GM12878 (cell line): ENCODE data around the gene RNU6-9. TPM values are rescaled to one million over a fixed set of nuclear protein-coding genes. Genes with fewer than 3 reads are reported as not detected.

Source experiments
- ATAC-seq: fragments of 200-7000 bp; cut with Tn5 transposase; 3 replicates; pipeline ENCODE4 v1.9.1; 2020; ENCODE audit warnings: mild to moderate bottlenecking, moderate library complexity
- BruUV-seq: library from RNA; stranded (reverse); fragments of 400-500 nt; replicated peaks from 2 replicates; lab custom pipeline; 2021; lab: Mats Ljungman, UMichigan
- CTCF ChIA-PET: fragments of 300-600 bp; sonication (Branson Sonifier 250); formaldehyde crosslinking; extraction: SDS; loops from one replicate; lab custom pipeline; 2021; ENCODE audit warnings: inconsistent platforms; lab: Yijun Ruan, JAX
- POLR2A ChIA-PET: fragments of 350-600 bp; formaldehyde crosslinking; extraction: SDS; loops from one replicate; lab custom pipeline; 2021; ENCODE audit warnings: inconsistent platforms; lab: Charles Lee
- RAD21 ChIA-PET: fragments of 300-600 bp; sonication (Branson Sonifier 250); formaldehyde crosslinking; loops from one replicate; lab custom pipeline; 2023; ENCODE audit warnings: antibody characterized with exemption; ENCODE audit not compliant: unreplicated experiment; lab: Charles Lee
- SMC1A ChIA-PET: fragments of 300-600 bp; sonication (Branson Sonifier 250); formaldehyde crosslinking; loops from one replicate; lab custom pipeline; 2023; ENCODE audit not compliant: unreplicated experiment, uncharacterized antibody; lab: Charles Lee
- DNase-seq: peaks from one replicate; pipeline ENCODE4 v3.0.0-alpha.2; 2011; ENCODE audit warnings: low read depth, low spot score
- FAIRE-seq: peaks from 3 replicates; lab custom pipeline; 2011; peaks lifted over from hg19 to GRCh38; lab: Jason Lieb, UNC
- H2AFZ ChIP-seq: 2 replicates; pipeline ENCODE4 v1.6.0; 2011; ENCODE audit warnings: low read depth, low read length, control low read depth; ENCODE audit not compliant: control insufficient read depth
- H3K27ac ChIP-seq: 2 replicates; pipeline ENCODE4 v1.5.1; 2011; ENCODE audit warnings: control low read depth; ENCODE audit not compliant: control insufficient read depth, insufficient read depth
- H3K27me3 ChIP-seq, 2 experiments: replicated peaks in 1 of 2; 2 replicates each; pipeline versions ENCODE4 v1.6.0 to v1.6.1; 2011; ENCODE audit warnings: low read length in 1 of 2; ENCODE audit not compliant: control insufficient read depth in 2 of 2, insufficient read depth in 2 of 2
- H3K36me3 ChIP-seq, 2 experiments: 2 replicates each; pipeline ENCODE4 v1.5.1; 2011; ENCODE audit warnings: low read length in 1 of 2; ENCODE audit not compliant: control insufficient read depth in 2 of 2, insufficient read depth in 2 of 2
- H3K4me1 ChIP-seq: 2 replicates; pipeline ENCODE4 v1.6.1; 2011; ENCODE audit warnings: mild to moderate bottlenecking, low read length, moderate library complexity, mixed read lengths; ENCODE audit not compliant: control insufficient read depth, insufficient read depth
- H3K4me2 ChIP-seq: 2 replicates; pipeline ENCODE4 v1.6.0; 2011; ENCODE audit warnings: control low read depth; ENCODE audit not compliant: control insufficient read depth, insufficient read depth
- H3K4me3 ChIP-seq: fragments of 200-600 bp; sonication (generic); 2 replicates; pipeline ENCODE4 v1.5.1; 2016
- H3K79me2 ChIP-seq: 2 replicates; pipeline ENCODE4 v1.6.0; 2011; ENCODE audit warnings: low read length; ENCODE audit not compliant: control insufficient read depth, insufficient read depth
- H3K9ac ChIP-seq: 2 replicates; pipeline ENCODE4 v1.8.0; 2011; ENCODE audit warnings: low read length, control low read depth, mixed read lengths; ENCODE audit not compliant: control insufficient read depth, insufficient read depth
- H3K9me3 ChIP-seq: replicated peaks from 3 replicates; pipeline ENCODE4 v1.5.1; 2011; ENCODE audit warnings: mild to moderate bottlenecking, low read length; ENCODE audit not compliant: control insufficient read depth, insufficient read depth
- H4K20me1 ChIP-seq: 2 replicates; pipeline ENCODE4 v1.6.0; 2011; ENCODE audit not compliant: control insufficient read depth, insufficient read depth
- CREB1 ChIP-seq: IDR thresholded peaks from 2 replicates; pipeline ENCODE4 v1.6.1; 2012; ENCODE audit warnings: low read depth, mild to moderate bottlenecking, inconsistent platforms
- EED ChIP-seq: sonication (generic); IDR thresholded peaks from 2 replicates; pipeline ENCODE4 v1.6.1; 2016; ENCODE audit warnings: antibody characterized with exemption, low read depth
- GATAD2B ChIP-seq: fragments of 450-650 bp; conservative IDR thresholded peaks from 2 replicates; pipeline ENCODE4 v1.6.1; 2017; ENCODE audit warnings: low read depth, mild to moderate bottlenecking, moderate library complexity
- IKZF1 ChIP-seq: fragments of 450-650 bp; conservative IDR thresholded peaks from 2 replicates; pipeline ENCODE4 v1.6.1; 2017; ENCODE audit warnings: antibody characterized with exemption, mild to moderate bottlenecking
- KDM1A ChIP-seq: fragments of 200-600 bp; sonication (generic); IDR thresholded peaks from 2 replicates; pipeline ENCODE4 v1.6.1; 2016; ENCODE audit warnings: borderline replicate concordance
- NR2C1 ChIP-seq: fragments of 450-650 bp; IDR thresholded peaks from 2 replicates; pipeline ENCODE4 v1.6.1; 2017; ENCODE audit warnings: antibody characterized with exemption, mild to moderate bottlenecking, moderate library complexity
- NR2F1 ChIP-seq: fragments of 450-650 bp; conservative IDR thresholded peaks from 2 replicates; pipeline ENCODE4 v1.6.1; 2017; ENCODE audit warnings: mild to moderate bottlenecking
- POLR2A ChIP-seq: IDR thresholded peaks from 2 replicates; pipeline ENCODE4 v1.6.1; 2011; ENCODE audit warnings: low read depth, mild to moderate bottlenecking, low read length
- SRF ChIP-seq, 2 experiments: IDR thresholded peaks; 2 replicates each; pipeline ENCODE4 v1.6.1; 2011; ENCODE audit warnings: low read depth in 2 of 2, low read length in 2 of 2, mild to moderate bottlenecking in 1 of 2, moderate library complexity in 1 of 2
- YY1 ChIP-seq: IDR thresholded peaks from 2 replicates; pipeline ENCODE4 v1.6.1; 2011; ENCODE audit warnings: low read depth, mild to moderate bottlenecking, low read length
- WGBS: methylation state at CpG from one replicate; pipeline ENCODE4 v1.1.6; 2016; ENCODE audit warnings: low lambda C conversion rate; ENCODE audit not compliant: insufficient replicate concordance, insufficient coverage; ENCODE audit errors: missing lambda C conversion rate; 5-methylcytosine and 5-hydroxymethylcytosine counted together
- in situ Hi-C: fragments of 300-500 bp; cut with MboI; formaldehyde crosslinking; loops from 9 replicates; pipeline ENCODE4 v1.14.3; 2018; ENCODE audit warnings: mixed read lengths
- intact Hi-C: fragments of 100-400 bp; cut with micrococcal nuclease; formaldehyde crosslinking; loops from one replicate; pipeline ENCODE4 v1.14.2; 2022; ENCODE audit not compliant: unreplicated experiment
- polyA plus RNA-seq, 11 experiments: library from polyadenylated mRNA; depleted of rRNA in 4 of 11; unstranded in 6 of 11; stranded (reverse) in 5 of 11; fragments of >200 nt; fragmentation: Nextera tagmentation in 4 of 11; fragmentation: Illumina TruSeq in 1 of 11; extraction: Ambion mirVana in 4 of 11; extraction: Trizol in 1 of 11; gene quantifications; 1 replicate in 1 of 11; 2 replicates in 10 of 11; pipeline versions ENCODE4 v1.2.1 to v1.2.3, GENCODE V29; 2011 to 2016; ENCODE audit warnings: inconsistent platforms in 2 of 11, missing spikeins in 2 of 11, low read depth in 1 of 11
- total RNA-seq, 4 experiments: library from RNA; depleted of rRNA in 3 of 4; stranded (reverse); fragments of >200 nt in 3 of 4; fragmentation: Illumina TruSeq in 1 of 4; extraction: Trizol in 1 of 4; gene quantifications; 2 replicates each; pipeline versions ENCODE4 v1.2.1 to v1.2.3, GENCODE V29; 2013 to 2021
- TF ChIP-seq, protein P1 (sequence below): IDR thresholded peaks from 2 replicates; pipeline ENCODE4 v1.6.1; 2012; ENCODE audit warnings: low read depth, low read length, improper control_type of control experiment
- TF ChIP-seq, protein P2 (sequence below): IDR thresholded peaks from 2 replicates; pipeline ENCODE4 v1.6.1; 2012; ENCODE audit warnings: mild to moderate bottlenecking, low read depth, low read length

The RNU6-9 gene
- total and polyA plus RNA-seq, 10 of the 15 experiments (the other 5 are each of a cell fraction or from before 2014, with no cell fraction given): not detected

GRCh38 chr19:912181-913079 is 19.1 kb downstream of the RNU6-9 start:
- Histone ChIP-seq H2AFZ (no peak overlapping the region), H3K4me1 (peaks cover 26% of the 10 kb centered on the region), H3K4me3 (peak overlapping the region; percentile 74; the same call in 1 of the 2 replicates), H3K4me2 (peak overlapping the region; percentile 48; the same call in 1 of the 2 replicates), H3K9me3 (no peaks in the 10 kb centered on the region), H3K27ac (peak overlapping the region; percentile 77), H3K79me2 (peaks cover 15% of the 10 kb centered on the region), H3K27me3 (no peaks in the 10 kb centered on the region; a peak in 1 of 4 replicates), H4K20me1 (no peaks in the 10 kb centered on the region), H3K36me3 (no peaks in the 10 kb centered on the region; a peak in 1 of 4 replicates), H3K9ac (peak overlapping the region; percentile 89; the same call in 1 of the 2 replicates)
- ChIA-PET SMC1A (no interaction called here), CTCF (no interaction called here), POLR2A (no interaction called here), RAD21 (no interaction called here)
- FAIRE-seq (no peak), ATAC-seq (no peak), DNase-seq (no peak)
- intact Hi-C loops (no loop called here), in situ Hi-C loops (no loop called here)
- WGBS: 2% methylated on average over 8 of the region's 69 CpGs
- TF ChIP-seq, protein P1, sequence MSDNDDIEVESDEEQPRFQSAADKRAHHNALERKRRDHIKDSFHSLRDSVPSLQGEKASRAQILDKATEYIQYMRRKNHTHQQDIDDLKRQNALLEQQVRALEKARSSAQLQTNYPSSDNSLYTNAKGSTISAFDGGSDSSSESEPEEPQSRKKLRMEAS: no peak
- TF ChIP-seq CREB1: peak; percentile 29; the same call in 1 of the 2 replicates
- no TSS peak for BruUV-seq

DNA sequence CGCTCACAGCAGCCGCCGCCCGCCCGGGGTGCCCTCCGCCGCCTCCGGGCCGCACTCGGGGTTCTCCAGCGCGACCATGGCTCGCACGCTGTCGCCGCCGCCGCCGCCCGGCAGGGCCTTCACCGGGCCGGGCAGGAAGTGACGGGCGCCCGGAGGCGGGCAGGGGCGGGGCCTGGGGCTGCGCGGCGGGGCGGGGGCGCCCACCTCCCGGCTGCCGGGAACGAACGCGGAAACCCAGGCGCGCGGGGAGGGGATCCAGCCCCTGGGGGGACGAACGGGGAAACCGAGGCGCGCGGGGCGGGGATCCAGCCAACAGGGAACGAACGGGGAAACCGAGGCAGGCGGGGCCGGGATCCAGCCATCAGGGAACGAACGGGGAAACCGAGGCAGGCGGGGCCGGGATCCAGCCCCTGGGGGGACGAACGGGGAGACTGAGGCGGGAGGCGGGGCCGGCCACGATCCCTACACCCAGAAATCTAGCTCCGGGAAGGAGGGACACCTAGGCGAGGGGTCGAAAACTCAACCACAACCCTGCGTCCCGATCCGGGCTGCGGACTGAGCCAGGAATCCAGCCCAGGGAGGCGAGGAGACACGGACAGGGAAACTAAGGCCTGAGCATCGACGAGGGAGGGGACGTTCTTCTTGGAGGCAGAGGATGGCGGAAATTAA is 19.9 kb downstream of the RNU6-9 start, which contains the start of gene R3HDM4:
Gene R3HDM4 (minus strand): TSS at position 140 of the 669 bp plus-strand sequence. CDS start 62 bp downstream, at position 78.
- RAD21 ChIA-PET: no interaction called here
- Histone ChIP-seq H4K20me1 (no peaks in the 10 kb centered on the region), H3K4me3 (peak within 1 kb of the TSS; percentile 83), H3K27ac (peak within 1 kb of the TSS; percentile 77), H3K79me2 (peaks cover 13% of the 10 kb centered on the region), H3K4me1 (peaks cover 25% of the 10 kb centered on the region), H3K36me3 (no peaks in the 10 kb centered on the region), H3K4me2 (peak within 1 kb of the TSS; percentile 95), H3K9ac (peak within 1 kb of the TSS; percentile 89), H3K27me3 (peaks cover 0 to 2% of the 10 kb centered on the region in 2 experiments; a peak in 1 of 4 replicates), H3K9me3 (no peaks in the 10 kb centered on the region), H2AFZ (peak within 1 kb of the TSS; percentile 90)
- ATAC-seq (peak; percentile 73), FAIRE-seq (no peak), DNase-seq (no peak)
- TSS peak; percentile 86 for BruUV-seq
- in situ Hi-C loops: no loop called here
- CTCF ChIA-PET: no interaction called here
- POLR2A ChIA-PET: interaction anchor here (0.6 kb wide), 1 partner anchor 50 kb away, joined by 3 read pairs; no protein-coding TSS in a partner anchor
- intact Hi-C loops: no loop called here
- 3% methylated on average over 15 of the region's 76 CpGs for WGBS
- SMC1A ChIA-PET: no interaction called here
- TF ChIP-seq, protein P2, sequence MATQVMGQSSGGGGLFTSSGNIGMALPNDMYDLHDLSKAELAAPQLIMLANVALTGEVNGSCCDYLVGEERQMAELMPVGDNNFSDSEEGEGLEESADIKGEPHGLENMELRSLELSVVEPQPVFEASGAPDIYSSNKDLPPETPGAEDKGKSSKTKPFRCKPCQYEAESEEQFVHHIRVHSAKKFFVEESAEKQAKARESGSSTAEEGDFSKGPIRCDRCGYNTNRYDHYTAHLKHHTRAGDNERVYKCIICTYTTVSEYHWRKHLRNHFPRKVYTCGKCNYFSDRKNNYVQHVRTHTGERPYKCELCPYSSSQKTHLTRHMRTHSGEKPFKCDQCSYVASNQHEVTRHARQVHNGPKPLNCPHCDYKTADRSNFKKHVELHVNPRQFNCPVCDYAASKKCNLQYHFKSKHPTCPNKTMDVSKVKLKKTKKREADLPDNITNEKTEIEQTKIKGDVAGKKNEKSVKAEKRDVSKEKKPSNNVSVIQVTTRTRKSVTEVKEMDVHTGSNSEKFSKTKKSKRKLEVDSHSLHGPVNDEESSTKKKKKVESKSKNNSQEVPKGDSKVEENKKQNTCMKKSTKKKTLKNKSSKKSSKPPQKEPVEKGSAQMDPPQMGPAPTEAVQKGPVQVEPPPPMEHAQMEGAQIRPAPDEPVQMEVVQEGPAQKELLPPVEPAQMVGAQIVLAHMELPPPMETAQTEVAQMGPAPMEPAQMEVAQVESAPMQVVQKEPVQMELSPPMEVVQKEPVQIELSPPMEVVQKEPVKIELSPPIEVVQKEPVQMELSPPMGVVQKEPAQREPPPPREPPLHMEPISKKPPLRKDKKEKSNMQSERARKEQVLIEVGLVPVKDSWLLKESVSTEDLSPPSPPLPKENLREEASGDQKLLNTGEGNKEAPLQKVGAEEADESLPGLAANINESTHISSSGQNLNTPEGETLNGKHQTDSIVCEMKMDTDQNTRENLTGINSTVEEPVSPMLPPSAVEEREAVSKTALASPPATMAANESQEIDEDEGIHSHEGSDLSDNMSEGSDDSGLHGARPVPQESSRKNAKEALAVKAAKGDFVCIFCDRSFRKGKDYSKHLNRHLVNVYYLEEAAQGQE: no peak
- TF ChIP-seq SRF (IDR thresholded peaks at IDR 0.05; ENCODE audit: low read depth in 2 of 2, low read length in 2 of 2): 0 out of 4 replicates have a peak, but pooled peaks of 1 of the 2 experiments have one; percentile 44
- TF ChIP-seq KDM1A: no peak
- peak; percentile 57; the same call in 1 of the 2 replicates for TF ChIP-seq GATAD2B
- peak; percentile 81 for TF ChIP-seq POLR2A
- TF ChIP-seq NR2C1: no peak
- no peak for TF ChIP-seq NR2F1
- no peak for TF ChIP-seq EED
- peak; percentile 49; the same call in 1 of the 2 replicates for TF ChIP-seq IKZF1
- TF ChIP-seq YY1: peak; percentile 52; the same call in 1 of the 2 replicates
